Stimulated activated CD8-positive, alpha-beta memory T cell treated with anti-CD3 and anti-CD28 coated beads, Interleukin-7, amount 100 ng/mL, for 24 hours (primary cell): Measurements from ENCODE around the gene SCAF11.
A peak's percentile ranks its signal among the peaks of the same experiment; 100 is the strongest.
"Not testable (repeated sequence)": the region's sequence is repeated elsewhere in the genome, so short reads cannot be mapped to it uniquely, and the experiment has no call there.

Source experiments
- DNase-seq: peaks from one replicate; pipeline ENCODE4 v3.0.0-alpha.2; 2020; ENCODE audit warnings: low read depth

Gene SCAF11

GRCh38 chr12:45990468-45991283, at the start of gene SCAF11:
SCAF11 (minus strand) TSS chr12:45990574; CDS start chr12:45964167, 26,407 bp downstream.
- peak; percentile 100 for DNase-seq

- not testable (repeated sequence) for DNase-seq
Measured at GRCh38 chr12:46037066-46037465, 46.7 kb upstream of the SCAF11 start.

- DNase-seq: no peak
Measured at GRCh38 chr12:46027172-46027571, 36.8 kb upstream of the SCAF11 start.

GRCh38 chr12:46024099-46024498, 33.7 kb upstream of the SCAF11 start:
- DNase-seq: no peak

GRCh38 chr12:46020768-46021167, 30.4 kb upstream of the SCAF11 start:
- no peak for DNase-seq

GRCh38 chr12:46018712-46019111, 28.3 kb upstream of the SCAF11 start:
- DNase-seq: not testable (repeated sequence)

GRCh38 chr12:46017866-46018375, 27.5 kb upstream of the SCAF11 start:
- not testable (repeated sequence) for DNase-seq

GRCh38 chr12:46005823-46006222, 15.4 kb upstream of the SCAF11 start:
- DNase-seq: no peak

- no peak for DNase-seq
Measured at GRCh38 chr12:46005151-46005797, 14.9 kb upstream of the SCAF11 start.

- no peak for DNase-seq
Measured at GRCh38 chr12:46004715-46005114, 14.3 kb upstream of the SCAF11 start.

- not testable (repeated sequence) for DNase-seq
Measured at GRCh38 chr12:46000076-46000475, 9.7 kb upstream of the SCAF11 start.

GRCh38 chr12:45994736-45995135, 4.4 kb upstream of the SCAF11 start:
- no peak for DNase-seq

- peak; percentile 32 for DNase-seq
Measured at GRCh38 chr12:45991284-45992249, 1.2 kb upstream of the SCAF11 start.

GRCh38 chr12:45989721-45990467, 480 bp downstream of the SCAF11 start:
- DNase-seq: peak; percentile 21

- DNase-seq: no peak
Measured at GRCh38 chr12:45989287-45989686, 1.1 kb downstream of the SCAF11 start.

GRCh38 chr12:45988264-45988663, 2.1 kb downstream of the SCAF11 start:
- no peak for DNase-seq

GRCh38 chr12:45987340-45987727, 3.0 kb downstream of the SCAF11 start:
- DNase-seq: no peak

- no peak for DNase-seq
Measured at GRCh38 chr12:45986641-45987339, 3.6 kb downstream of the SCAF11 start.

- DNase-seq: no peak
Measured at GRCh38 chr12:45981075-45981837, 9.1 kb downstream of the SCAF11 start.

- DNase-seq: no peak
Measured at GRCh38 chr12:45980540-45980939, 9.8 kb downstream of the SCAF11 start.
